HEK293 (cell line): Measurements from ENCODE around the gene SH3BP5L.

Experiments used
- GLI4 ChIP-seq: fragments of 450-650 bp; formaldehyde crosslinking; IDR thresholded peaks from 2 replicates; pipeline ENCODE4 v1.5.1; 2016; ENCODE audit warnings: missing biosample characterization, missing genetic modification characterization
- KLF1 ChIP-seq: fragments of 450-650 bp; formaldehyde crosslinking; IDR thresholded peaks from 2 replicates; pipeline ENCODE4 v1.5.1; 2016; ENCODE audit warnings: missing biosample characterization, missing genetic modification characterization
- TF ChIP-seq, protein P1 (sequence below): fragments of 450-650 bp; formaldehyde crosslinking; IDR thresholded peaks from 2 replicates; pipeline ENCODE4 v1.5.1; 2016; ENCODE audit warnings: missing biosample characterization, missing genetic modification characterization
- TF ChIP-seq, protein P2 (sequence below): fragments of 450-650 bp; formaldehyde crosslinking; IDR thresholded peaks from 2 replicates; pipeline ENCODE4 v1.5.1; 2017; ENCODE audit warnings: missing biosample characterization, missing genetic modification characterization
- TF ChIP-seq, protein P3 (sequence below): fragments of 450-650 bp; IDR thresholded peaks from 2 replicates; pipeline ENCODE4 v1.5.1; 2018; ENCODE audit warnings: missing biosample characterization, mild to moderate bottlenecking, missing genetic modification characterization
- TF ChIP-seq, protein P4 (sequence below): fragments of 450-650 bp; formaldehyde crosslinking; IDR thresholded peaks from 2 replicates; pipeline ENCODE4 v1.5.1; 2016; ENCODE audit warnings: missing biosample characterization, missing genetic modification characterization

DNA sequence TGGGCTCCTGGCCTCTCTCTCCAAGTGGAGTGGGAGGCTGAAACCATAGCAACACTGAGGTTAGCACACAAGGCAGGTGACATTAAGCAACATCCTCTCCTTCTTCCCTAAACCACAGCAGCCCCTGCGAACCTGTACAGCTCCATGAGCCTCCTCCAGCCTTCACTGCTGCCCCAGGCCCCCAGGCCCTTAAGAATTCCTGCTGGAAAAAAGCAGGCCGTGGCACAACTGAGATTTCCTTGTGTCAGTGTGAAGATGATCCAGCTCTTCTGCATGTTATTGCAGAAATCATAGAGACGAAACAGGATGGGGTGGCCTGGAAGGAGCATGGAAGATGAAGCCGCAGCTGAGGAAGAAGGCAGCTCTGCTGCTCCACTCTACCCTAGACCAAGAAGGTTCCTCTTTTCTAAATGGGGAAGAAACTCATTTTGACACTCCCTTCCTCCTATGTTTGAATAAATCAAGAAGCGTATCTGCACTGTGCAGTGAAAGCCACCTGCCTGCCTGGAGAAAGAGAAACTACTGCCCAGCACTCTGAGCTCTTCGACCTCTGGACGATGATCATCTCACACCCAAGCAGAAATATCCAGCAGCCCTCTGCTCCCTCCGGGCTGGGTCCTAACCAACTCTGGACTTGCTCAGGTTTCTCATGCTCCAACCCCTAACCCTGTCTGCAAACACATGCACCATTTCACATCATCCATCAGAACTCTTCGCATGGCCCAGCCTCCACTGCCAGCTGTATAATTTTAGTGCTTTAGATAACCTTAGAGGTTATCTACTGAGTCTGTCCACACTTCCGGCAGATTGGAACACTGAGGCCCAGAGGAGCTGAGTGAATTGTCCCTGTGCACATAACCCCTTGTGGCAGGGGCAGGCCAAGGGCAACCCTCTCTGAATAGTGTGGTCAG is 20.7 kb downstream of the SH3BP5L start:
- TF ChIP-seq, protein P1, sequence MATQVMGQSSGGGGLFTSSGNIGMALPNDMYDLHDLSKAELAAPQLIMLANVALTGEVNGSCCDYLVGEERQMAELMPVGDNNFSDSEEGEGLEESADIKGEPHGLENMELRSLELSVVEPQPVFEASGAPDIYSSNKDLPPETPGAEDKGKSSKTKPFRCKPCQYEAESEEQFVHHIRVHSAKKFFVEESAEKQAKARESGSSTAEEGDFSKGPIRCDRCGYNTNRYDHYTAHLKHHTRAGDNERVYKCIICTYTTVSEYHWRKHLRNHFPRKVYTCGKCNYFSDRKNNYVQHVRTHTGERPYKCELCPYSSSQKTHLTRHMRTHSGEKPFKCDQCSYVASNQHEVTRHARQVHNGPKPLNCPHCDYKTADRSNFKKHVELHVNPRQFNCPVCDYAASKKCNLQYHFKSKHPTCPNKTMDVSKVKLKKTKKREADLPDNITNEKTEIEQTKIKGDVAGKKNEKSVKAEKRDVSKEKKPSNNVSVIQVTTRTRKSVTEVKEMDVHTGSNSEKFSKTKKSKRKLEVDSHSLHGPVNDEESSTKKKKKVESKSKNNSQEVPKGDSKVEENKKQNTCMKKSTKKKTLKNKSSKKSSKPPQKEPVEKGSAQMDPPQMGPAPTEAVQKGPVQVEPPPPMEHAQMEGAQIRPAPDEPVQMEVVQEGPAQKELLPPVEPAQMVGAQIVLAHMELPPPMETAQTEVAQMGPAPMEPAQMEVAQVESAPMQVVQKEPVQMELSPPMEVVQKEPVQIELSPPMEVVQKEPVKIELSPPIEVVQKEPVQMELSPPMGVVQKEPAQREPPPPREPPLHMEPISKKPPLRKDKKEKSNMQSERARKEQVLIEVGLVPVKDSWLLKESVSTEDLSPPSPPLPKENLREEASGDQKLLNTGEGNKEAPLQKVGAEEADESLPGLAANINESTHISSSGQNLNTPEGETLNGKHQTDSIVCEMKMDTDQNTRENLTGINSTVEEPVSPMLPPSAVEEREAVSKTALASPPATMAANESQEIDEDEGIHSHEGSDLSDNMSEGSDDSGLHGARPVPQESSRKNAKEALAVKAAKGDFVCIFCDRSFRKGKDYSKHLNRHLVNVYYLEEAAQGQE (tag by site-specific recombination) = no peak
- TF ChIP-seq, protein P2, sequence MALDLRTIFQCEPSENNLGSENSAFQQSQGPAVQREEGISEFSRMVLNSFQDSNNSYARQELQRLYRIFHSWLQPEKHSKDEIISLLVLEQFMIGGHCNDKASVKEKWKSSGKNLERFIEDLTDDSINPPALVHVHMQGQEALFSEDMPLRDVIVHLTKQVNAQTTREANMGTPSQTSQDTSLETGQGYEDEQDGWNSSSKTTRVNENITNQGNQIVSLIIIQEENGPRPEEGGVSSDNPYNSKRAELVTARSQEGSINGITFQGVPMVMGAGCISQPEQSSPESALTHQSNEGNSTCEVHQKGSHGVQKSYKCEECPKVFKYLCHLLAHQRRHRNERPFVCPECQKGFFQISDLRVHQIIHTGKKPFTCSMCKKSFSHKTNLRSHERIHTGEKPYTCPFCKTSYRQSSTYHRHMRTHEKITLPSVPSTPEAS (tag by site-specific recombination) = no peak
- TF ChIP-seq GLI4 (tag by site-specific recombination) (no peak), KLF1 (tag by site-specific recombination) (no peak)
- TF ChIP-seq, protein P3, sequence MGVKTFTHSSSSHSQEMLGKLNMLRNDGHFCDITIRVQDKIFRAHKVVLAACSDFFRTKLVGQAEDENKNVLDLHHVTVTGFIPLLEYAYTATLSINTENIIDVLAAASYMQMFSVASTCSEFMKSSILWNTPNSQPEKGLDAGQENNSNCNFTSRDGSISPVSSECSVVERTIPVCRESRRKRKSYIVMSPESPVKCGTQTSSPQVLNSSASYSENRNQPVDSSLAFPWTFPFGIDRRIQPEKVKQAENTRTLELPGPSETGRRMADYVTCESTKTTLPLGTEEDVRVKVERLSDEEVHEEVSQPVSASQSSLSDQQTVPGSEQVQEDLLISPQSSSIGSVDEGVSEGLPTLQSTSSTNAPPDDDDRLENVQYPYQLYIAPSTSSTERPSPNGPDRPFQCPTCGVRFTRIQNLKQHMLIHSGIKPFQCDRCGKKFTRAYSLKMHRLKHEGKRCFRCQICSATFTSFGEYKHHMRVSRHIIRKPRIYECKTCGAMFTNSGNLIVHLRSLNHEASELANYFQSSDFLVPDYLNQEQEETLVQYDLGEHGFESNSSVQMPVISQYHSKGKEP = no peak
- TF ChIP-seq, protein P4, sequence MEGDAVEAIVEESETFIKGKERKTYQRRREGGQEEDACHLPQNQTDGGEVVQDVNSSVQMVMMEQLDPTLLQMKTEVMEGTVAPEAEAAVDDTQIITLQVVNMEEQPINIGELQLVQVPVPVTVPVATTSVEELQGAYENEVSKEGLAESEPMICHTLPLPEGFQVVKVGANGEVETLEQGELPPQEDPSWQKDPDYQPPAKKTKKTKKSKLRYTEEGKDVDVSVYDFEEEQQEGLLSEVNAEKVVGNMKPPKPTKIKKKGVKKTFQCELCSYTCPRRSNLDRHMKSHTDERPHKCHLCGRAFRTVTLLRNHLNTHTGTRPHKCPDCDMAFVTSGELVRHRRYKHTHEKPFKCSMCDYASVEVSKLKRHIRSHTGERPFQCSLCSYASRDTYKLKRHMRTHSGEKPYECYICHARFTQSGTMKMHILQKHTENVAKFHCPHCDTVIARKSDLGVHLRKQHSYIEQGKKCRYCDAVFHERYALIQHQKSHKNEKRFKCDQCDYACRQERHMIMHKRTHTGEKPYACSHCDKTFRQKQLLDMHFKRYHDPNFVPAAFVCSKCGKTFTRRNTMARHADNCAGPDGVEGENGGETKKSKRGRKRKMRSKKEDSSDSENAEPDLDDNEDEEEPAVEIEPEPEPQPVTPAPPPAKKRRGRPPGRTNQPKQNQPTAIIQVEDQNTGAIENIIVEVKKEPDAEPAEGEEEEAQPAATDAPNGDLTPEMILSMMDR (tag by site-specific recombination) = no peak
